Mesendoderm (in vitro differentiated cells): Measurements from ENCODE around the gene ESYT1.

Source experiments
- DNase-seq: peaks from one replicate; pipeline ENCODE4 v3.0.0; 2013
- H2AK5ac ChIP-seq: 2 replicates; pipeline ENCODE4 v1.6.1; 2013; ENCODE audit warnings: low read length, inconsistent platforms
- H2BK120ac ChIP-seq: 2 replicates; pipeline ENCODE4 v1.6.1; 2013; ENCODE audit warnings: low read depth, mild to moderate bottlenecking, low read length, moderate library complexity, mixed read lengths
- H2BK15ac ChIP-seq: replicated peaks from 2 replicates; pipeline ENCODE4 v1.6.1; 2013; ENCODE audit warnings: low read depth, mild to moderate bottlenecking, moderate library complexity
- H2BK5ac ChIP-seq: 2 replicates; pipeline ENCODE4 v1.6.1; 2013; ENCODE audit warnings: low read length, inconsistent platforms
- H3K18ac ChIP-seq: 2 replicates; pipeline ENCODE4 v1.6.1; 2013; ENCODE audit warnings: mild to moderate bottlenecking, low read length, mixed read lengths
- H3K23ac ChIP-seq: one replicate; pipeline ENCODE4 v1.6.1; 2013; ENCODE audit warnings: low read length
- H3K27ac ChIP-seq: 2 replicates; pipeline ENCODE4 v1.5.1; 2013; ENCODE audit warnings: low read depth, mild to moderate bottlenecking, inconsistent platforms, low read length, moderate library complexity
- H3K27me3 ChIP-seq: 2 replicates; pipeline ENCODE4 v1.6.1; 2013; ENCODE audit warnings: low read length, control low read depth, mild to moderate bottlenecking, inconsistent platforms; ENCODE audit not compliant: insufficient read depth, poor library complexity
- H3K36me3 ChIP-seq: 2 replicates; pipeline ENCODE4 v1.6.1; 2013; ENCODE audit warnings: low read length, inconsistent platforms; ENCODE audit not compliant: control insufficient read depth, insufficient read depth
- H3K4ac ChIP-seq: one replicate; pipeline ENCODE4 v1.6.1; 2013; ENCODE audit warnings: low read depth, mild to moderate bottlenecking, low read length, moderate library complexity
- H3K4me1 ChIP-seq: 2 replicates; pipeline ENCODE4 v1.6.1; 2013; ENCODE audit warnings: low read depth, low read length, inconsistent platforms; ENCODE audit not compliant: control insufficient read depth
- H3K4me2 ChIP-seq: 2 replicates; pipeline ENCODE4 v1.6.1; 2013; ENCODE audit warnings: low read length
- H3K4me3 ChIP-seq: 2 replicates; pipeline ENCODE4 v1.5.1; 2013; ENCODE audit warnings: mild to moderate bottlenecking, low read length
- H3K56ac ChIP-seq: one replicate; pipeline ENCODE4 v1.6.1; 2013; ENCODE audit warnings: low read length
- H3K79me1 ChIP-seq: 2 replicates; pipeline ENCODE4 v1.6.1; 2013; ENCODE audit warnings: low read length, inconsistent platforms
- H3K79me2 ChIP-seq: 2 replicates; pipeline ENCODE4 v1.6.1; 2013; ENCODE audit warnings: mild to moderate bottlenecking, low read length; ENCODE audit not compliant: control insufficient read depth, insufficient read depth
- H3K9ac ChIP-seq: 2 replicates; pipeline ENCODE4 v1.6.1; 2013; ENCODE audit warnings: low read length, inconsistent platforms
- H4K5ac ChIP-seq: one replicate; pipeline ENCODE4 v1.6.1; 2013; ENCODE audit warnings: low read length
- H4K8ac ChIP-seq: one replicate; pipeline ENCODE4 v1.6.1; 2013; ENCODE audit warnings: low read depth, mild to moderate bottlenecking, control low read depth, low read length, moderate library complexity
- WGBS: extraction: QIAGEN DNeasy Blood & Tissue Kit; methylation state at CpG from one replicate; pipeline ENCODE4 v1.1.7; 2013; ENCODE audit warnings: low lambda C conversion rate, missing lambda C conversion rate; ENCODE audit not compliant: insufficient coverage; ENCODE audit errors: extremely low coverage; 5-methylcytosine and 5-hydroxymethylcytosine counted together

ESYT1 gene

DNA sequence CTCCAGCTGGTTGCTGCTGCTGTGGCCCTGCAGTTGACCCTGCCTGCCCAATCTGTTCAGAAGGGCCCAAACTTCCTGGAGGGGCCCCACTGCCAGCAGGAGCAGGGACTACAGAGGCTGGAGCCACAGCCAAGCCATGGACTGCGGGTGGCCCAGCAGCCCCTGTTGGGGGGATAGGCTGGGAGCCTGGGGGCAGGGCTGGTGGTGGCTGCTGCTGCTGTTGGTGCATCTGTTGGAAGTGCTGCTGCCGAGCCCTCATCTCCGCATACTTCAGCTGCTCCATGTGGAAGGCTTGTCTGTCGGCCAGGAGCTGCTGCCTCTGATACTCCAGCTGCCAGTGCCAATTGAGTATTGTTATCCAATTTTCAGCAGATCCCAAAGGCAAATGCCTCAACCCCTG, 37.3 kb downstream of the ESYT1 start:
- Histone ChIP-seq H3K27me3 (no peaks in the 10 kb centered on the region), H2BK120ac (no peak overlapping the region), H3K4me1 (peaks cover 12% of the 10 kb centered on the region), H4K5ac (no peak overlapping the region), H3K23ac (no peak overlapping the region), H3K4ac (no peak overlapping the region), H3K56ac (no peak overlapping the region), H4K8ac (no peak overlapping the region), H3K79me1 (peaks cover 2% of the 10 kb centered on the region), H2AK5ac (no peak overlapping the region), H2BK15ac (no peak overlapping the region), H3K9ac (no peak overlapping the region), H3K79me2 (peaks cover 6% of the 10 kb centered on the region), H3K18ac (no peak overlapping the region), H3K4me2 (no peak overlapping the region), H3K4me3 (no peak overlapping the region), H3K27ac (no peak overlapping the region), H3K36me3 (peaks cover 17% of the 10 kb centered on the region), H2BK5ac (no peak overlapping the region)
- WGBS, result no CpG with 5 or more reads among the region's 4 CpGs
- DNase-seq, result no peak

DNA sequence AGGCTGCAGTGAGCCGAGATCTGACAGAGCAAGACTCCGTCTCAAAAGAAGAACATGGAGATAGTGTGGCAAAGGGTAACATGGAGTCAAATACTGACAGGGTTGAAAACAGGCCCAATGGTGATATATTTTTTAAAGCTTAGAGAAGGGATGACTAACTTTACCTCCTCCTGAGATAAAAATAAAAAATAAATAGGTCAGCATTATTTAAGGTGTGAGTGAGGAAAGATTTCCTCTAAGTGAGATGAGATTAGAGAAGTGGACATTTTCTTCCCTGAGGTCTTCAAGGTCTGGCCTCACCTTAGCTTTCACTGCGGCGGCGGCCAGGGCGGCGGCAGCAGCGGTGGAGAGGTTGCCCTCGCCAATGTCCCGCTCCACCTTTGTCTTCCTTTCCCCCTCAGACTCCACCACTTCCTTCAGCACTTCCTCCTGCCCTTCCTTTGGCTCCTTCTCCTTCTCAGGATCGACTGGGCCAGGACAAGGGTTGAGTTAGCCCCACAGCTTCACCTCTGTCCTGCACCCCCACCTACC, 41.2 kb downstream of the ESYT1 start:
- Histone ChIP-seq H3K4ac (no peak overlapping the region), H3K18ac (no peak overlapping the region), H3K4me1 (no peaks in the 10 kb centered on the region), H3K36me3 (peaks cover 28% of the 10 kb centered on the region), H3K27ac (no peak overlapping the region), H3K4me3 (no peak overlapping the region), H3K79me2 (no peaks in the 10 kb centered on the region), H4K8ac (no peak overlapping the region), H3K23ac (no peak overlapping the region), H2BK120ac (no peak overlapping the region), H2AK5ac (no peak overlapping the region), H3K9ac (no peak overlapping the region), H4K5ac (no peak overlapping the region), H3K79me1 (no peaks in the 10 kb centered on the region), H2BK5ac (no peak overlapping the region), H3K4me2 (no peak overlapping the region), H2BK15ac (no peak overlapping the region), H3K27me3 (no peaks in the 10 kb centered on the region), H3K56ac (no peak overlapping the region)
- WGBS, result no CpG with 5 or more reads among the region's 11 CpGs
- no peak for DNase-seq

GRCh38 chr12:56172839-56173238, 44.8 kb downstream of the ESYT1 start:
- no peak for DNase-seq
- peaks cover 31% of the 10 kb centered on the region for H3K36me3 ChIP-seq

GRCh38 chr12:56178347-56178746, 50.3 kb downstream of the ESYT1 start:
- H2BK15ac ChIP-seq, result no peak overlapping the region
- no peak for DNase-seq
- H3K27me3 ChIP-seq, result no peaks in the 10 kb centered on the region
- no peak overlapping the region for H2BK5ac ChIP-seq
- H3K27ac ChIP-seq, result no peak overlapping the region
- H3K4me3 ChIP-seq, result no peak overlapping the region
- H3K4ac ChIP-seq, result no peak overlapping the region
- H2BK120ac ChIP-seq, result no peak overlapping the region
- peaks cover 23% of the 10 kb centered on the region for H3K36me3 ChIP-seq
- H3K56ac ChIP-seq, result no peak overlapping the region
- no peak overlapping the region for H4K8ac ChIP-seq
- no peak overlapping the region for H2AK5ac ChIP-seq
- WGBS, result no CpG with 5 or more reads among the region's 3 CpGs
- no peaks in the 10 kb centered on the region for H3K79me2 ChIP-seq
- no peak overlapping the region for H3K23ac ChIP-seq
- no peaks in the 10 kb centered on the region for H3K4me1 ChIP-seq
- no peak overlapping the region for H3K18ac ChIP-seq
- H4K5ac ChIP-seq, result no peak overlapping the region
- H3K4me2 ChIP-seq, result no peak overlapping the region
- H3K79me1 ChIP-seq, result no peaks in the 10 kb centered on the region
- H3K9ac ChIP-seq, result no peak overlapping the region

More at GRCh38 chr12:56172839-56173238, 44.8 kb downstream of the ESYT1 start:
- Histone ChIP-seq H3K79me1 (no peaks in the 10 kb centered on the region), H4K8ac (no peak overlapping the region), H3K4me2 (no peak overlapping the region), H3K27me3 (no peaks in the 10 kb centered on the region), H3K4me3 (no peak overlapping the region), H4K5ac (no peak overlapping the region), H3K4me1 (no peaks in the 10 kb centered on the region), H3K56ac (no peak overlapping the region), H3K18ac (no peak overlapping the region), H2AK5ac (no peak overlapping the region), H3K9ac (no peak overlapping the region), H3K4ac (no peak overlapping the region), H3K79me2 (no peaks in the 10 kb centered on the region), H2BK120ac (no peak overlapping the region), H2BK5ac (no peak overlapping the region), H3K27ac (no peak overlapping the region), H3K23ac (no peak overlapping the region), H2BK15ac (no peak overlapping the region)
- WGBS, result no CpG with 5 or more reads among the region's 7 CpGs

- Histone ChIP-seq H3K4me1 (peaks cover 5% of the 10 kb centered on the region), H3K4ac (no peak overlapping the region), H4K8ac (no peak overlapping the region), H3K27me3 (no peaks in the 10 kb centered on the region), H3K36me3 (peaks cover 10% of the 10 kb centered on the region), H3K79me2 (peaks cover 26% of the 10 kb centered on the region), H2BK5ac (no peak overlapping the region), H3K56ac (no peak overlapping the region), H2BK15ac (no peak overlapping the region), H3K79me1 (peaks cover 10% of the 10 kb centered on the region), H3K18ac (no peak overlapping the region), H2AK5ac (no peak overlapping the region), H4K5ac (no peak overlapping the region), H3K9ac (no peak overlapping the region), H3K4me3 (no peak overlapping the region), H3K4me2 (no peak overlapping the region), H2BK120ac (no peak overlapping the region), H3K27ac (no peak overlapping the region), H3K23ac (no peak overlapping the region)
- no CpG with 5 or more reads among the region's 2 CpGs for WGBS
- DNase-seq, result no peak
Measured at GRCh38 chr12:56186957-56187356, 58.9 kb downstream of the ESYT1 start.

GRCh38 chr12:56188131-56188777, 60.2 kb downstream of the ESYT1 start:
- Histone ChIP-seq H2BK120ac (no peak overlapping the region), H3K27me3 (no peaks in the 10 kb centered on the region), H4K5ac (no peak overlapping the region), H3K27ac (peak overlapping the region; percentile 78), H3K18ac (peak overlapping the region; percentile 97), H3K4me1 (peaks cover 5% of the 10 kb centered on the region), H4K8ac (no peak overlapping the region), H3K79me2 (peaks cover 26% of the 10 kb centered on the region), H3K36me3 (peaks cover 10% of the 10 kb centered on the region), H2BK15ac (no peak overlapping the region), H3K9ac (peak overlapping the region; percentile 78), H2BK5ac (no peak overlapping the region), H3K4me2 (peak overlapping the region; percentile 78), H2AK5ac (no peak overlapping the region), H3K4me3 (peak overlapping the region; percentile 95), H3K23ac (no peak overlapping the region), H3K56ac (peak overlapping the region; percentile 94), H3K4ac (no peak overlapping the region), H3K79me1 (peaks cover 10% of the 10 kb centered on the region)
- DNase-seq, result peak; percentile 75
- no CpG with 5 or more reads among the region's 10 CpGs for WGBS
